ENCODE data around the gene CDC6. TPM values are rescaled to one million over a fixed set of nuclear protein-coding genes. Genes with fewer than 3 reads are reported as not detected.

The CDC6 gene
- total RNA-seq, 1 donor from 2014 or later: 1.9 TPM

DNA sequence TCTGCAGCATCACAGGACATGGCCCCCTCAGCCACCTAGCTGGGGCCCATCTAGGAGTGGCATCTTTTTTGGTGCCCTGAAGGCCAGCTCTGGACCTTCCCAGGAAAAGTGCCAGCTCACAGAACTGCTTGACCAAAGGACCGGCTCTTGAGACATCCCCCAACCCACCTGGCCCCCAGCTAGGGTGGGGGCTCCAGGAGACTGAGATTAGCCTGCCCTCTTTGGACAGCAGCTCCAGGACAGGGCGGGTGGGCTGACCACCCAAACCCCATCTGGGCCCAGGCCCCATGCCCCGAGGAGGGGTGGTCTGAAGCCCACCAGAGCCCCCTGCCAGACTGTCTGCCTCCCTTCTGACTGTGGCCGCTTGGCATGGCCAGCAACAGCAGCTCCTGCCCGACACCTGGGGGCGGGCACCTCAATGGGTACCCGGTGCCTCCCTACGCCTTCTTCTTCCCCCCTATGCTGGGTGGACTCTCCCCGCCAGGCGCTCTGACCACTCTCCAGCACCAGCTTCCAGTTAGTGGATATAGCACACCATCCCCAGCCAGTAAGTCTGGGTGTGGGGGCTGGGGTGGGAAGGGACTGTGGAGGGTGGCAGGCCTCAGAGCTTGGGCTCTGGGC lies 43.3 kb downstream of the CDC6 start:
- DNase-seq (ENCODE audit: missing footprints): peak; percentile 39
- intact Hi-C loops (cut with DNase I): loop anchor here (1.0 to 2.0 kb wide), 2 partner anchors 10 to 16 kb away; no protein-coding TSS in a partner anchor
- no peak for ATAC-seq

DNA sequence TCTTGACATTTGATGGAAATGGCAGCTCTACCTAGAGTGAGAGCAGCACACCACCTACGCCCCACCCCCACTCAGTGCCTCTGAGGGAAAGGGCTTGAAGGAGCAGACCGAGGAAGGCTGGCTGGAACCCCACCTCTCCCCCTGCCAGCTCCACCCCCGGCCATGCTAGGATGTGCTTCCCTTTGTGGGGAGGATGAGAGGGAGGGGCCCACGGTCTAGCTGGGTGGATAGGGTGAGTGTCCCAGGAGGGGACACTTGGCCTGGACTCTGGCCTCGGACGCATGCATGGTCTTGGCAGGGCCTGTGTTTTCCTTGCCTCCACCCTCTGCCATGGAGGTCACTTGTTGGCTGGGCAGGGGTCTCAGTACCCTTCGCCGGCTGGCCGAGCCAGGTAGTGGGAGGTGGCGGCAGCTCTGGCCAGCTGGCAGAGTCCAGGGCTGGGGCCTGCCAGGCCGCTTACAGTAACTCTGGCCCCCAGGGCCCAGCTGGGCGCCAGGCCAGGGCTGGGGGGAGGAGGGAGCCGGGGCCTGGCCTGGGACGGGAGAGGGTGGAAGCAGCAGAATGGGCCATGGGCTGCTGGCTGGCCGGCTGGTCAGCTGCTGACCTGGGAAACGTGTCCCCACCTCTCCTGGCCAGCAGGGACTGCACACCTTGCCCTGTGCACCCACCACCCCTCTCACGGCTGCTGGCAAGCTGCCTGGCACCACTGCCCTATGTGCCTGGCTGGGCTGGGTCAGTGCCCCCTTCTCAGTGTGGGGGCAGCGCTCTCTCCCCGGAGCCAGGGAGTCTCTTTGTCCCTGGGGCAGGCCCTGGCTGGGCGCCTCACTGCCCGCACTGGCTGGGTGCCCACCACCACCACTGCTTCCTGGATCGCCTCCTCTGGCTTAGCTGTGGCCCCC lies 44.3 kb downstream of the CDC6 start:
- intact Hi-C loops (cut with DNase I): loop anchor here (1.0 to 2.0 kb wide), 2 partner anchors 9 to 15 kb away; no protein-coding TSS in a partner anchor
- peak; percentile 95 for DNase-seq (ENCODE audit: missing footprints)
- ATAC-seq: peak; percentile 92

DNA sequence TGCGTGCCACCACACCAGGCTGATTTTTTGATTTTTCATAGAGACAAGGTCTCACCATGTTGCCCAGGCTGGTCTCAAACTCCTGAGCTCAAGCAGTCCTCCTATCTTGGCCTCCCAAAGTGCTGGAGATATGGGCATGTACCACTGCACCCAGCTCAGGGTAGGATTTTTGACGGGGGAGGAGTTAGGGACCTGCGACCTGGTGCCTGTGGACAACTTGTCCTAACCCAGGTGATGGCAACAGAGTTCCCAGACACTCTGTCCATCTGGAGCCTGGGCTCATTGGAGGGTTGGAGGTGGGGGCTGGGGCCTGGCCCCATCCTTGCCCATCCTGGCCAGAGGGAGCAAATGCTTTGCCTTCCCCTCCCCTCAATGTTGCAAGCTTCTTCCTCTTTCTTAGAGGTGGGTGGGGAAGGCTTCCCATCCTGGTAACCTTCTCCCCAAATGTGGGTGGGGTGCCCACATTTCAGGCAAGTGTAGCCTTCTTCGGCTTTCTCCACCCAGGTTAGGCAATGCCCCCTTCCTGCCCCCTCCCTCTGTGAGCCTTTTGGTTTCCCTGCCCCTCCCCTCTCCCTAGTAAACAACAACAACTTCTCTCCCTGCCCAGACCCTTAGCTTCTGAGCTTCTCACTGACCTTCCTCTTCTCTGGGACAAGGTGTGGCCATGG lies 46.2 kb downstream of the CDC6 start:
- no peak for ATAC-seq
- peak; percentile 69 for DNase-seq (ENCODE audit: missing footprints)
- intact Hi-C loops (cut with DNase I): no loop called here

DNA sequence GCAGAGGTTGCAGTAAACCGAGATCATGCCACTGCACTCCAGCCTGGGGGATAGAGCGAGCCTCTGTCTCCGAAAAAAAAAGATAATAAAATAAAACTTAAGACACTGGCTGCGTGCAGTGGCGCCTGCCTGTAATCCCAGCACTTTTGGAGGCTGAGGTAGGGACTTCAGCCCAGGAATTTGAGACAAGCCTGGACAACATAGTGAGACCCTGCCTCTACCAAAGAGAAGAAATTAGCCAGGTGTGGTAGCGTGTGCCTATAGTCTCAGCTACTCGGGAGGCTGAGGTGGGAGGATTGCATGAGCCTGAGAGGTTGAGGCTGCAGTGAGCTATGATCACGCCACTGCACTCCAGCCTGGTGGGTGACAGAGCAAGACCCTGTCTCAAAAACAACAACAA lies 47.9 kb downstream of the CDC6 start:
- ATAC-seq (no peak), DNase-seq (ENCODE audit: missing footprints) (no peak)
- intact Hi-C loops (cut with DNase I): no loop called here

DNA sequence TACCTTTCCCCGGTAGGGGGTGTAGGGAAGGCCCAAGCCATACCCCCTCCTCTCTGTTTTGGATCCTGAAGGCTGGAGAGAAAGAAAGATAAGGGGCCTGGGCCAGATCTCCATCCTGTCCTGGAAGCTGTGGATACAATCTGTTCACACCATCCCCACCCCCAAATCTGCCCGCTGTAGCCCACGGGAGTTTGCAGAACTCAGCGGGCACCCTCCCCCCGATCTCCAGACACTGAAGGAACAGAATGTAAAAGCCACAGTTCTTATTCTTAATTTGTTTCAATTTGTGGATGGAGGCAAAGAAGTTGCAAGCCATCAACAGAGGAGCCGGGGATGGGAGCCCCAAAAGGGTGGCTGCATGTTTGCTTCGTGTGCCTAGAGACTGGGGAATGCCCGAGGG lies 49.7 kb downstream of the CDC6 start:
- DNase-seq (ENCODE audit: missing footprints): peak; percentile 9
- intact Hi-C loops (cut with DNase I): no loop called here
- ATAC-seq: no peak

DNA sequence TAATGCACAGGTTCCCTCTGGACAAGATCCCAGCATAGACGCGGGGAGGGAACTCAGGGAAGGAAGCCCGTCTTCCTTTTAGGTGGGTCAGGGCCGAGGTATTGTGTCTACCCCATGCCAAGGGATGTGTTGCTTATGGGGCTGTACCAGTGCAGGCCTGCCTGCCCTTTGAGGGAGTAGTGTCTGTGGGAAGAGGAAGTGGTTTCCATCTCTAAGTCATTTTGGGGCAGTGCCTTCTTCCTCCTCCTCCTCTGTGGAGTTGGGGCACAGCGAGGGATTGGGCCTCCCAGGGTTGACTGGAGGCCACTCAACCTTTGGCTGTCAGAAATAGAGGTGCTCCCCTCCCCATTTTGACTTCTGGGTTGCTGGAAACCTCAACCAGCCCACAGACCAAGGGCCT lies 50.4 kb downstream of the CDC6 start:
- ATAC-seq: no peak
- intact Hi-C loops (cut with DNase I): no loop called here
- DNase-seq (ENCODE audit: missing footprints): peak; percentile 73

DNA sequence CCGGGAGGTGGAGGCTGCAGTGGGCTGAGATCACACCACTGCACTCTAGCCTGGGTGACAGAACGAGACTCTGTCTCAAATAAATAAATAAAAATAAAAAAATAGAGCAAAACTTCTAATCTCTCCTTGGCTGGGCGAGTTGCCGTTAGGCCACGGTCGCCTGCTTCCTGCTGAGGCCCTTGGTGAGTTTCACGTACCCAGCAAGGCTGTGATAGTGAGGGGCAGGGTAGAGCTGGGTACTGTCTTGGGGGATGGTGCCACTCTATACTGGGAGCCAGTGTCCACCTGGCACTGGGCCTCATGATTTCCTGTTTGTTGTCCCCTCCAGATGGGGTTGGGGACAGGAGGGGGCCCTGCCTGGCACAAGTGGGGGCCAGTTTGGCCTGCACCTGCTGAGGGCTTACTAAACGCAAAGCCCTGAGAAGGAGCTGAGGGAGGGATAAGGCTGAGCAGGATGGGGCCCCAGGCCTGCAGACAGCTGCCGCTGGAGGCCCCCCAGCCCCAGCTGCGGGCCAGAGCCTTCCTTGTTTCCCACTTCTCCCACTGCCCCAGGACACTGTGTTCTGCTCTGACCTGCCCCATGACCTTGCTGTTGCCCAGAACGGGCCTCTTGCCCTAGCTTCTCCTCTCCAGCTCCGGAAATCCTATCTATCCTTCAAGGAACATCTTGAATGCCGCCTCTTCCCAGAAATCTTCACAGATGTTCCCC lies 51.4 kb downstream of the CDC6 start:
- intact Hi-C loops (cut with DNase I): no loop called here
- DNase-seq (ENCODE audit: missing footprints): peak; percentile 67
- no peak for ATAC-seq

DNA sequence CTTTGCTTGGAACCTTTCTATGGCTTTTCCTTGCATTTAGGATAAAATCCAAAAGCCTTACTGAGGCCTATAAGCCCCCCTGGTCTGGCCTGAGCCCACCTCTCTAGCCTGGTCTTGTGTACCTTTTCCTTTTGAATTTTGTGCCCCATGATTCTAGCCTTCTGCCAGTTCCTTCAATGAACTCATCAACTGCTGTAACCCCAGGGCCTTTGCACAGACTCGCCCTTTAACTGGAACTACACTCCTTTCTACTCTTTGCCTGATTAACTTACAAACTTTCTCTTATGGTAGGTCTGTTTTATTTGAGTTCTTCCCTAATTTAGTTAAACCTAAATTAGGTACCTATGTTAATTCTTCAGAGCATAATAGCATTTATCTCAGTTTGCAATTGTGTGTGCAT lies 52.6 kb downstream of the CDC6 start:
- no peak for DNase-seq (ENCODE audit: missing footprints)
- no peak for ATAC-seq
- intact Hi-C loops (cut with DNase I): loop anchor here (10.0 kb wide), 1 partner anchor 236 kb away; the partner anchor contains the start of gene NR1D1

DNA sequence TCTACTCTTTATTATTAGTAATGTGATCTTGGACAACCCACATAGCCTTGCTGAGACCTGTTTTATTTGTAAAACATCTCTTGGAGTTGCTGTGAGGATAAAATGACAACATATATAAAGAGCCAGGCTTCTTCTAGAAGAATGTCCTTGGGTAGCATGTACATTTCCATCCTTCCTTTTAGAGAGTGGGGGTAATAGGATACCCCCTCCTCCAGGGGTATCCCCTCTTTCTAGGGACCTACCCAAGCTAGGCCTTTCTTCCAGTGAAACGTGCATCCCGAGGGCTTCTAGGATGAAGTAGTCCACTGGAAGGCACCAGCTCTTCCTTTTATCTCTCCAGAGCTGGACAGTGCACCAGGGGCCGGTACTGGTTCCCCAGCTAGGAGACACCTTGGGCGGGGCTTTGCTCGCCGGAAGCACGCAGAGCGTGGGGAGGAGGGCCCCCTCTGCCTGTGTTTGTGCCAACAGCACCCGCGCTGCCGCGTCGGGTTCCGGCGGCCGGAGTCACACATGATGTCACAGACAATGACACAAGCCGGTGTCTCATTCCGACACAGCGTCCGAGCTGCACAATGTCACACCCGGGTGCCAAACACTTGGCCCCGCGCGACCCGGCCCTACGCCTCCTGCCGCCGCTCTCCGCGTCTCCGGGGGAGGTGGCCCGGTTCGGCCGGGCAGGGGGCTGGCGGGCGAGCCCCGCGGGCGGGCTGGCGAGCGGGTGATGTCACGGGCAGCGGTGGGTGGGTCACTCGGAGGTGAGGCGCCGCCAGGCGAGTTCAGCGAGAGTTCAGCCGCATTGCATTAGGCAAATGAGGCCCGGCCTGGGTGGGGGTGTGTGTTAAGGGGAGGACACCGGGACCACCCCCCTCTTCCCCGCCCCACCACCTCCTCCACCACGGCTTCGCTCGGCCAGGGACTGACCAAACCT lies 53.5 kb downstream of the CDC6 start:
- intact Hi-C loops (cut with DNase I): loop anchor here (1.0 to 10.0 kb wide), 2 partner anchors 10 to 236 kb away; partner anchors contain the start of gene NR1D1
- DNase-seq (ENCODE audit: missing footprints): peak; percentile 98
- ATAC-seq: peak; percentile 84

DNA sequence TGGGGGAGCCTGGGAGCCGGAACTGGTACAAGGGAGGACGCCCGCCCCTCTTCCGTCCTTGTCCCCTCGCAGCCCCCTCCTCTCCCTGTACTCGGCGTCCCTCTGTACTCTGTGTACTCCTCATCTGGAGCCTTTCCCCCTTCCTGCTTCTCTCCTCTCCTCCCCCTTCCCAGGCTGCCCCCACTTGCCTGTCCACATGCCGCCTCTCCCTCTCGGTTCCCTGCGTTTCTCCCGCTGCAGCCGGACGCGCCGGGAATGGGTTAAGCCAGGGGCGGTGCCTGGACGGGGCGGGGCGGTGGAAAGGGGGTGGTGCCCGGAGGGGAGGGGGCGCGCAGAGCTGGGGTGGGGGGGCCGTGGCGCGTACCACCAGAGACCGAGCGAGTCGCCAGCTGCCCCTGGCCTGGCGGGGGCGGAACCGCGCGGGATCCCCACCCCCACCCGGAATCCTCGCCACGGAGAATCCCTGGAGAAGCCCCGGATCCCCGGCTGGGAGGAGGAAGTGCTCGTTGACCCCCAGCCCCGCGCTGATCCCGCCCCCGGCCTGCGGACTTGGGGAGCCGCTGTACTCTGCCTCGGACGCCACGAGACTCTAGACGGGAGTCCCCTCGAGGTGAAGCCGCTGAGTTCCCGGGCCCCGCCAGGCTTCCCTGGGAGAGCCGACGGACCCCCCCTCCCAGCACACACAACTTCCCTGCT lies 54.3 kb downstream of the CDC6 start:
- intact Hi-C loops (cut with DNase I): loop anchor here (1.0 to 10.0 kb wide), 2 partner anchors 11 to 237 kb away; partner anchors contain the start of gene NR1D1

DNA sequence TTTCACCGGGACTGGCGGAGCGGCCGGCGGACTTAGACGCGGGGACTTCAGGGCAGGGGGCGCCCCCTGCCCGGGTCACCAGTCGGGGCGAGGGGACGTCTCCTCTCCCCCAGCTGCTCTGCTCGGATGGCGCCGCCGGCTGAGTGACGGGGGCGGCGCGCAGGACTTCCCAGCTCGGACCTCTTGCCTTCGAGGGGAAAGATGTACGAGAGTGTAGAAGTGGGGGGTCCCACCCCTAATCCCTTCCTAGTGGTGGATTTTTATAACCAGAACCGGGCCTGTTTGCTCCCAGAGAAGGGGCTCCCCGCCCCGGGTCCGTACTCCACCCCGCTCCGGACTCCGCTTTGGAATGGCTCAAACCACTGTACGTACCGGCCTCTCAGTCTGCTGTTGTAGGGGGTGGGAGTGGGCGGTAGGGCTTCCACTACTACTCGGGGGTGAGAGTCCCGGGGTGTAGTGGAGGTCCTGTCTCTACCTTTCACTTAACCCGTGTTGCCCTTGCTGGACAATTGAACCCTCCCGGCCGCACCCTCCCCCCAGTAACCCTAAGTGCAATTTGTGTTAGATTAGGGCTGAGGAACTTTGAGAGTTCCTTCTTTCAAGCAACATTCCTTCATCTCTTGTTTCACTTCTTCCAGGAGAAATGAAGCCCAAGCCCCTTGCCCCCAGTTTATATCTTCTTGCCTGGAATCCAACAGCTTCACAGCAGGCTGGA lies 55.0 kb downstream of the CDC6 start:
- DNase-seq (ENCODE audit: missing footprints): peak; percentile 72
- no peak for ATAC-seq
- intact Hi-C loops (cut with DNase I): loop anchor here (10.0 kb wide), 1 partner anchor 238 kb away; the partner anchor contains the start of gene NR1D1

More for the DNA sequence above, 54.3 kb downstream of the CDC6 start:
- ATAC-seq (peak; percentile 77), DNase-seq (ENCODE audit: missing footprints) (peak; percentile 95)

DNA sequence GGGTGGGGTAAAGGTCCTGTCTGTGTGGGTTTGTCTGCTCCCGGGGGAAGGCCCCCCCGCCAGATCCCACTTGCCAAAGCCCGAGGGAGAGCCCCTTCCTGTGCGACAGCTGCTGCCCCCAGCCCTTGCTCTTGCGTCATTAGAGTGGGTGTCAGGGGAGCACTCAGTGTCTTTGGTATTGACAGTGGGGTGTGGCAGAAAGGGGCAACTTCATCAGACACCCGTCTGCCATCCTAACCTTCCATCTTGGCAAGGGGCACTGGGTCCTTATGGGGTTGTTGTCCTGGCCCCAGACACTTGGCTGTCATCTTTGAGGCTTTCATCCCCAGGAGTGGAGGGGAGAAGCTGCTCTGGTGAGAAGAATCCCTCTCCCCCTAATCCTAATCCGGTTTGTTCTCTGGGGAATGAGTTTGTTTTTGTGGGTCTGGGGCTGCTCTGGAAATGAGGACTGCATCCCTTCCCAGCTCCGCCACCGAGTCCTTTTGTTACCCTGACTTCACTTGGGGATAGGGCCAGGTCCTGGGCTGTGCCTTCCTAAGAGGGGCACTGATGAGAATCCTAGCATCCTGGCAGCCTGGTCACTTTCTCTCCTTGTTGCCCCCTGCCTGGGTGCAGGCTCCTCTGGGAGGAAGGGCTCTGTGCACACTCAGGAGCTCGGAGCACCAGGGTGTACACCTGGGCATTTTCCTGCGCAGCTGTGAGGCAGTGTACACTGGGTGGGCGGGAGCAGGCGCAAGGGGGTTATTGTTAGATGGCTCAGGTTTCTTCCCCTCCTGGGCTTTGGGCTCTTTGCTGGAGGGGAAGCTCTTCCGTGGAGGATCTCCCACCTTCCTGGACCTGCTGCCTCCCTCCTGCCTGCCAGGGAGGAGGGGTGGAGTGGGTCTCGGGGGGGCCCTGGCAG lies 55.8 kb downstream of the CDC6 start:
- peak; percentile 76 for DNase-seq (ENCODE audit: missing footprints)
- ATAC-seq: no peak
- intact Hi-C loops (cut with DNase I): loop anchor here (2.0 to 10.0 kb wide), 2 partner anchors 21 to 239 kb away; partner anchors contain the start of gene NR1D1

DNA sequence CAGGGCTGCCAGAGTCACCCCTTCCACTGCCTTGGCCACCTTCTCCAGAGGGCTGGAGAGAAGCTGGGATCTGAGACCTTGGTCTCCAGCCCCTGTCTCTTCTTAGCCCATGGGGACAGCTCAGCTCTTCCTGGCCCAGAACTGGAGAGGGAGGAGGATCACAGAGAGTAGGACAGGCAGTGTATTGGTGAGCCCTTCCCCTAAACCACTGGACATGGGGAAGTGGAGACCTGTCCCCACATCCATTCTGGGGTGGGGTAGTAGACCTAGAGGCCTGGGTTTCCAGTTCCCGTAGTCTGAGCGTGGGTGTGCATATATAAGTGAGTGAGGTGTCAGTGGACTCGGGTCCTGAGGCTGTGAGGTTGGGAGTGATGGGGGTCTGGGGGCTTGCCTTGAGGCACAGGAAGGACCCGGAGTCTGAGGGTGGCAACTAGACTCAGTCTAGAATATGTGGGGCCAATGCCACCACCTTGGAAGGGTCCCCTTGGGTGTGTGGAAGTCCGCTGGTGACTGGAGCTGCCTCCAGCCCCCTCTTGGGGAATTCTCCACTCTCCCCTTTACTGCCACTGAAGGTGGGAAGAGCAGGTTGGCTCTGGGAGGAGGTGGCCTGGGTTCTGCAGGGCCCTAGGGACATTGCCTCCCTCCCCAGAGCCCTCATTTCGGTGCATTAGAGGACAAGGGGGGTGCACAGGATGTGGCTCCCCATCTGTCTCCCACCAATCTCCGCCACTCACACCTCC lies 56.9 kb downstream of the CDC6 start:
- peak; percentile 0 for ATAC-seq
- intact Hi-C loops (cut with DNase I): loop anchor here (2.0 to 10.0 kb wide), 2 partner anchors 22 to 240 kb away; partner anchors contain the start of gene NR1D1
- peak; percentile 64 for DNase-seq (ENCODE audit: missing footprints)

DNA sequence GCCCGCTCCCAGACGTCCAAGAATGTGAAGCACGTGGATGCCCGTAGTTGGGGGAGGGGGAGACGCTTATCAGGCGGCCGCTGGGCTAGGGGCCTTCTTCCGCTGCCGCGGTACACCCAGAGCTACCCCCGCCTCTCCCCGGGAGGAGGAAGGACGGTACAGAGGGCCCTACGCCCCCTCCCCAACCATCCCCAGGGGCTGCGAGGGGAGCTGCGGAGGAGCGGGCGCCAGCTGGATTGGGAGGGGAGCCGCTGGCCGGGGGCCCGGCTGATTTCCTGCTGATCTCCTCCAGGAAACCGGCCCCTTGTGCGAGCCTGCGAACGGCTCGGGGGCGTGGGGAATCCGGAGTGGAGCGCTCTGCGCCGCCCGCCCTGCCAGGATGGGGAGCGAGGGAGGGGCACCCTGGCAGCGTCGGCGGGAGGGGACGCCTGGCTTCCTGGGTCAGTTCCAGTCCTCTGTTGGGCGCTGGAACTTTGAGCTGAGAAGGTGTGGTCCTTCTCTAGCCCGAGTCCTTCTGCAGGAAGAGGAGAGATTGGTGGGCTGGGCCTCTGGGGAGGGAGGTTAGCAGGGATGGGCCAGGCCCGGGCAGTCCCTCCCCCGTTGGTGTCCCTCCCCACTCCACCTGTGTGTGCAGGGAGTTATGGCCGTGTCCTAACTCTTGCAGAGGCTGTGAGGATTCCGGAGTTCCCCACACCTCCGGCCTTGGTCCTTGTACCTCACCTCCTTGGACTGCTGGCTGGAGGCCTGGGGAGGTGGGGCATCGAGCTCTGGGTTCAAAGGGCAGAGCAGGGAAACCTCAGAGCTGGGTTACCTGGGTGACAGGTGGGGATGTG lies 57.7 kb downstream of the CDC6 start:
- ATAC-seq (peak; percentile 22), DNase-seq (ENCODE audit: missing footprints) (peak; percentile 90)

More for the DNA sequence above, 57.7 kb downstream of the CDC6 start:
- intact Hi-C loops (cut with DNase I): loop anchor here (2.0 to 10.0 kb wide), 2 partner anchors 23 to 241 kb away; partner anchors contain the start of gene NR1D1

Data from Right ventricle myocardium inferior (tissue), 1 donor.